Epithelial cell of proximal tubule (primary cell): ENCODE results near the gene APPL2. TPM values are rescaled to one million over a fixed set of nuclear protein-coding genes. Genes with fewer than 3 reads are reported as not detected.
"Not testable (repeated sequence)": the region's sequence is repeated elsewhere in the genome, so short reads cannot be mapped to it uniquely, and the experiment has no call there.

Source experiments
- DNase-seq: peaks from one replicate; pipeline ENCODE4 v3.0.0-alpha.2; 2011; ENCODE audit warnings: low read depth
- H3K4me3 ChIP-seq: 2 replicates; pipeline ENCODE4 v1.5.1; 2011; ENCODE audit warnings: low read depth, mild to moderate bottlenecking, low read length
- CTCF ChIP-seq: conservative IDR thresholded peaks from 2 replicates; pipeline ENCODE4 v1.5.1; 2012; ENCODE audit warnings: low read depth, mild to moderate bottlenecking, low read length
- total RNA-seq: library from RNA; depleted of rRNA; stranded (reverse); fragments of >200 nt; gene quantifications from 2 replicates; pipeline ENCODE4 v1.2.3, GENCODE V29; 2015

The APPL2 gene
- total RNA-seq, 1 donor from 2014 or later, result 57.4 TPM

- no peak for DNase-seq
- H3K4me3 ChIP-seq, result no peak overlapping the region
- no peak for TF ChIP-seq CTCF
These were observed 35.6 kb downstream of the APPL2 start for GRCh38 chr12:105200385-105200784.

GRCh38 chr12:105198961-105199360 lies 37.0 kb downstream of the APPL2 start:
- no peak overlapping the region for H3K4me3 ChIP-seq
- DNase-seq, result no peak
- no peak for TF ChIP-seq CTCF

- DNase-seq, result no peak
- no peak overlapping the region for H3K4me3 ChIP-seq
- TF ChIP-seq CTCF, result no peak
These were observed 39.9 kb downstream of the APPL2 start for GRCh38 chr12:105196090-105196489.

DNA sequence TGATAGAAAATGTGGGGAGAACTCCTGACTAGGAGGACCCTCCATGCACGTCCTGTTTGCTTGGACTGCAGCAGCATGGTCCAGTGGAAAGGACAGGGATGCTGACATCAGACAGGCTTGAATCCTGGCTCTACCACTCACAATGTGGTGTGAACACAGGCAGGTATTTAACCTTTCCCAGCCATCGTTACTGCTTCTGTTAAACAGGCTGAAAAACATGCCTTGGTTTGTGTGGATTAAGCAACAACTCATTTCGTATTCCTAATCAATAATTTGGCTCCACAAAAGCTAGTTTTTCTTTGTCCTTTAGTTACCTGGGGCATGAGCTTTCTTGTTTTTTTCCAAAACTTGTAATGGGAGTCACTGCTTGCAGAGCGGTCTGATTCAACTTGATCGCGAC lies 41.0 kb downstream of the APPL2 start:
- no peak overlapping the region for H3K4me3 ChIP-seq
- no peak for TF ChIP-seq CTCF
- no peak for DNase-seq

GRCh38 chr12:105192624-105193225 lies 43.2 kb downstream of the APPL2 start:
- DNase-seq, result no peak
- no peak overlapping the region for H3K4me3 ChIP-seq
- TF ChIP-seq CTCF, result no peak

DNA sequence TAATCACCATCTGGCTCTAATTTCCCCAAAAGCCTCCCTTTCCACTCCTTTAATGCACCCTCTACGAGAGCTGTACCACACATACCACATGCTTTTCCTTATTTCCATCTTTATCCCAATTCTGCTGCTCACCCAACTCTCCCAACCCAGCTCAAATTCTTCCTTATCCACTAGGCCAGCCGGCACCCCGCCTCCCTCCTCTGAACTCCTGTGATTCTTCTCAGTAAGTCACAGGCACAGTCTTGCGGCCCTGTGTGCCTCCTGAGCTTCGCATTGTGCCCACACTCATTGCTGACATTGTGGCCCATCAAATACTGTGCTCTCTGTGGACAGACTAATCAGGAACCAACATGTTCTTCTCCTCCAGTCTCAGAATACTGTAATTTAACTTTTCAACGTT lies 45.4 kb downstream of the APPL2 start:
- no peak for DNase-seq
- TF ChIP-seq CTCF, result no peak
- no peak overlapping the region for H3K4me3 ChIP-seq

- TF ChIP-seq CTCF, result no peak
- DNase-seq, result no peak
- H3K4me3 ChIP-seq, result no peak overlapping the region
These were observed 46.7 kb downstream of the APPL2 start for GRCh38 chr12:105189293-105189692.

GRCh38 chr12:105183976-105184375 lies 52.0 kb downstream of the APPL2 start:
- not testable (repeated sequence) for DNase-seq, H3K4me3 ChIP-seq

- H3K4me3 ChIP-seq, DNase-seq: not testable (repeated sequence)
These were observed 52.6 kb downstream of the APPL2 start for GRCh38 chr12:105183406-105183805.

- DNase-seq, H3K4me3 ChIP-seq: not testable (repeated sequence)
These were observed 56.9 kb downstream of the APPL2 start for GRCh38 chr12:105179114-105179513.
